GM23338 (cell line): ENCODE data around the gene ARID1B. TPM values are rescaled to one million over a fixed set of nuclear protein-coding genes. Genes with fewer than 3 reads are reported as not detected.
A peak's percentile ranks its signal among the peaks of the same experiment; 100 is the strongest.

Source experiments
- ATAC-seq: fragments of 200-7000 bp; cut with Tn5 transposase; 3 replicates; pipeline ENCODE4 v1.9.1; 2020
- DNase-seq: peaks from one replicate; pipeline ENCODE4 v3.0.0-alpha.2; 2015; ENCODE audit warnings: low spot score
- H2AFZ ChIP-seq: fragments of 200-600 bp; sonication (generic); 2 replicates; pipeline ENCODE4 v1.8.0; 2016; ENCODE audit warnings: antibody characterized with exemption, mild to moderate bottlenecking, moderate library complexity
- H3F3A ChIP-seq: fragments of 200-600 bp; sonication (generic); replicated peaks from 2 replicates; pipeline ENCODE4 v1.8.0; 2017; ENCODE audit warnings: antibody characterized with exemption, mixed run types, low read depth
- H3K27ac ChIP-seq: fragments of 200-600 bp; sonication (generic); 2 replicates; pipeline ENCODE4 v1.6.1; 2016; ENCODE audit warnings: low read depth
- H3K27me3 ChIP-seq: fragments of 200-600 bp; sonication (generic); 2 replicates; pipeline ENCODE4 v1.8.0; 2016; ENCODE audit warnings: mild to moderate bottlenecking, mixed run types, moderate library complexity; ENCODE audit not compliant: insufficient read depth
- H3K36me3 ChIP-seq: fragments of 200-600 bp; sonication (generic); 2 replicates; pipeline ENCODE4 v1.8.0; 2016; ENCODE audit warnings: mild to moderate bottlenecking; ENCODE audit not compliant: insufficient read depth
- H3K4me1 ChIP-seq: fragments of 200-600 bp; sonication (generic); 2 replicates; pipeline ENCODE4 v1.8.0; 2016; ENCODE audit warnings: mild to moderate bottlenecking, moderate library complexity; ENCODE audit not compliant: insufficient read depth
- H3K4me2 ChIP-seq: fragments of 200-600 bp; sonication (generic); 2 replicates; pipeline ENCODE4 v1.7.1; 2017; ENCODE audit warnings: mixed run types
- H3K4me3 ChIP-seq: fragments of 200-600 bp; sonication (generic); 2 replicates; pipeline ENCODE4 v1.6.1; 2016; ENCODE audit warnings: mixed run types
- H3K79me2 ChIP-seq: fragments of 200-600 bp; sonication (generic); replicated peaks from 2 replicates; pipeline ENCODE4 v1.8.0; 2017; ENCODE audit warnings: mild to moderate bottlenecking; ENCODE audit not compliant: insufficient read depth
- H3K9me2 ChIP-seq: fragments of 200-600 bp; sonication (generic); 2 replicates; pipeline ENCODE4 v1.8.0; 2017; ENCODE audit not compliant: insufficient read depth
- H4K20me1 ChIP-seq: fragments of 200-600 bp; sonication (generic); replicated peaks from 2 replicates; pipeline ENCODE4 v1.8.0; 2017; ENCODE audit warnings: mild to moderate bottlenecking; ENCODE audit not compliant: insufficient read depth
- H3K27ac Mint-ChIP-seq: 2 replicates; pipeline ENCODE4 v1.8.0; 2020; ENCODE audit warnings: inconsistent platforms, mild to moderate bottlenecking, moderate library complexity, mixed read lengths
- H3K27me3 Mint-ChIP-seq: 3 replicates; pipeline ENCODE4 v1.8.0; 2022; ENCODE audit warnings: low read depth, mild to moderate bottlenecking, moderate library complexity, mixed read lengths, inconsistent platforms; ENCODE audit not compliant: insufficient read depth, poor library complexity
- H3K36me3 Mint-ChIP-seq: 3 replicates; pipeline ENCODE4 v1.8.0; 2021; ENCODE audit warnings: low read depth, mild to moderate bottlenecking, inconsistent platforms, moderate library complexity, mixed read lengths
- H3K4me1 Mint-ChIP-seq: 3 replicates; pipeline ENCODE4 v1.8.0; 2020; ENCODE audit warnings: mild to moderate bottlenecking, inconsistent platforms, mixed read lengths
- H3K4me3 Mint-ChIP-seq: 3 replicates; pipeline ENCODE4 v1.8.0; 2021; ENCODE audit warnings: moderate library complexity, mild to moderate bottlenecking, inconsistent platforms, mixed read lengths
- H3K9me3 Mint-ChIP-seq: 3 replicates; pipeline ENCODE4 v1.8.0; 2020; ENCODE audit warnings: moderate library complexity, mild to moderate bottlenecking, inconsistent platforms, mixed read lengths
- CREB1 ChIP-seq: fragments of 250-450 bp; sonication (Bioruptor Pico); IDR thresholded peaks from 2 replicates; pipeline ENCODE4 v1.5.0; 2020; ENCODE audit warnings: low read depth, mild to moderate bottlenecking, moderate library complexity
- CTCF ChIP-seq, 2 experiments: fragments of 200-600 bp in 1 of 2; sonication (generic) in 1 of 2; conservative IDR thresholded peaks; 2 replicates each; pipeline versions ENCODE4 v1.5.1 to v1.6.1; 2016 to 2017; ENCODE audit warnings: antibody characterized with exemption in 2 of 2, low read depth in 2 of 2, mild to moderate bottlenecking in 2 of 2, moderate library complexity in 1 of 2
- EZH2 ChIP-seq: fragments of 200-600 bp; sonication (generic); IDR thresholded peaks from one replicate; pipeline ENCODE4 v1.8.0; 2017; ENCODE audit warnings: antibody characterized with exemption, mild to moderate bottlenecking, low read depth; ENCODE audit not compliant: unreplicated experiment
- EZH2phosphoT487 ChIP-seq: fragments of 200-600 bp; sonication (generic); IDR thresholded peaks from one replicate; pipeline ENCODE4 v1.8.1; 2018; ENCODE audit warnings: antibody characterized with exemption; ENCODE audit not compliant: unreplicated experiment
- JUNB ChIP-seq: IDR thresholded peaks from one replicate; pipeline ENCODE4 v1.6.1; 2016; ENCODE audit warnings: antibody characterized with exemption; ENCODE audit not compliant: unreplicated experiment
- NANOG ChIP-seq: IDR thresholded peaks from 2 replicates; pipeline ENCODE4 v1.6.1; 2016; ENCODE audit warnings: antibody characterized with exemption, borderline replicate concordance
- POLR2AphosphoS5 ChIP-seq: IDR thresholded peaks from 2 replicates; pipeline ENCODE4 v1.6.1; 2016; ENCODE audit warnings: antibody characterized with exemption, low read depth
- REST ChIP-seq: IDR thresholded peaks from one replicate; pipeline ENCODE4 v1.6.1; 2018; ENCODE audit warnings: antibody characterized with exemption; ENCODE audit not compliant: unreplicated experiment
- STAT1 ChIP-seq: IDR thresholded peaks from one replicate; pipeline ENCODE4 v1.6.1; 2016; ENCODE audit warnings: antibody characterized with exemption; ENCODE audit not compliant: unreplicated experiment
- ZNF114 ChIP-seq: fragments of 250-450 bp; sonication (Bioruptor Pico); IDR thresholded peaks from 2 replicates; pipeline ENCODE4 v1.5.0; 2020; ENCODE audit warnings: mild to moderate bottlenecking, moderate library complexity
- ZNF331 ChIP-seq: fragments of 250-450 bp; sonication (Bioruptor Pico); IDR thresholded peaks from 2 replicates; pipeline ENCODE4 v1.5.0; 2020; ENCODE audit warnings: low read depth, mild to moderate bottlenecking, moderate library complexity
- polyA plus RNA-seq: library from polyadenylated mRNA; unstranded; fragments of >200 nt; fragmentation: Nextera tagmentation; extraction: Ambion mirVana; gene quantifications from 2 replicates; pipeline ENCODE4 v1.2.1, GENCODE V29; 2016
- total RNA-seq: library from RNA; depleted of rRNA; stranded (reverse); fragments of >200 nt; shearing (Covaris generic); gene quantifications from 2 replicates; pipeline ENCODE4 v1.2.3, GENCODE V29; 2014
- TF ChIP-seq, protein P1 (sequence below): fragments of 250-450 bp; sonication (Bioruptor Pico); IDR thresholded peaks from 2 replicates; pipeline ENCODE4 v1.5.0; 2020; ENCODE audit warnings: mild to moderate bottlenecking, moderate library complexity
- TF ChIP-seq, protein P2 (sequence below): IDR thresholded peaks from 2 replicates; pipeline ENCODE4 v1.6.1; 2016; ENCODE audit warnings: antibody characterized with exemption

Gene ARID1B
- total and polyA plus RNA-seq, 2 experiments from 2014 or later, result 59.3 to 72.2 TPM

- H3K9me2 ChIP-seq, result no peaks in the 10 kb centered on the region
- no peaks in the 10 kb centered on the region for H3K36me3 ChIP-seq
- H3K4me3 ChIP-seq, result no peak overlapping the region
- peaks cover 100% of the 10 kb centered on the region for H3K79me2 ChIP-seq
- H4K20me1 ChIP-seq, result peaks cover 12% of the 10 kb centered on the region; the same call in 1 of the 2 replicates
- peaks cover 7% of the 10 kb centered on the region; the same call in 1 of the 3 replicates for H3K36me3 Mint-ChIP-seq
- H2AFZ ChIP-seq, result no peak overlapping the region
- H3K4me1 ChIP-seq, result peaks cover 73% of the 10 kb centered on the region
- no peak overlapping the region for H3K27ac ChIP-seq
- H3K27ac Mint-ChIP-seq, result no peak overlapping the region; the same call in 1 of the 2 replicates
- no peaks in the 10 kb centered on the region for H3K9me3 Mint-ChIP-seq
- no peak overlapping the region for H3K4me2 ChIP-seq
- H3K4me1 Mint-ChIP-seq, result peaks cover 92% of the 10 kb centered on the region
- no peak overlapping the region for H3K4me3 Mint-ChIP-seq
- peaks cover 3% of the 10 kb centered on the region for H3K27me3 Mint-ChIP-seq
- H3K27me3 ChIP-seq, result no peaks in the 10 kb centered on the region
- H3F3A ChIP-seq, result no peaks in the 10 kb centered on the region
- TF ChIP-seq EZH2phosphoT487 (no peak), STAT1 (no peak), REST (no peak), ZNF331 (CRISPR knock-in tag) (no peak), POLR2AphosphoS5 (no peak), CREB1 (no peak), NANOG (no peak), CTCF (conservative IDR thresholded peaks at IDR 0.05; ENCODE audit: low read depth in 2 of 2) (no peak), ZNF114 (CRISPR knock-in tag) (no peak), JUNB (no peak), EZH2 (no peak)
- TF ChIP-seq, protein P1, sequence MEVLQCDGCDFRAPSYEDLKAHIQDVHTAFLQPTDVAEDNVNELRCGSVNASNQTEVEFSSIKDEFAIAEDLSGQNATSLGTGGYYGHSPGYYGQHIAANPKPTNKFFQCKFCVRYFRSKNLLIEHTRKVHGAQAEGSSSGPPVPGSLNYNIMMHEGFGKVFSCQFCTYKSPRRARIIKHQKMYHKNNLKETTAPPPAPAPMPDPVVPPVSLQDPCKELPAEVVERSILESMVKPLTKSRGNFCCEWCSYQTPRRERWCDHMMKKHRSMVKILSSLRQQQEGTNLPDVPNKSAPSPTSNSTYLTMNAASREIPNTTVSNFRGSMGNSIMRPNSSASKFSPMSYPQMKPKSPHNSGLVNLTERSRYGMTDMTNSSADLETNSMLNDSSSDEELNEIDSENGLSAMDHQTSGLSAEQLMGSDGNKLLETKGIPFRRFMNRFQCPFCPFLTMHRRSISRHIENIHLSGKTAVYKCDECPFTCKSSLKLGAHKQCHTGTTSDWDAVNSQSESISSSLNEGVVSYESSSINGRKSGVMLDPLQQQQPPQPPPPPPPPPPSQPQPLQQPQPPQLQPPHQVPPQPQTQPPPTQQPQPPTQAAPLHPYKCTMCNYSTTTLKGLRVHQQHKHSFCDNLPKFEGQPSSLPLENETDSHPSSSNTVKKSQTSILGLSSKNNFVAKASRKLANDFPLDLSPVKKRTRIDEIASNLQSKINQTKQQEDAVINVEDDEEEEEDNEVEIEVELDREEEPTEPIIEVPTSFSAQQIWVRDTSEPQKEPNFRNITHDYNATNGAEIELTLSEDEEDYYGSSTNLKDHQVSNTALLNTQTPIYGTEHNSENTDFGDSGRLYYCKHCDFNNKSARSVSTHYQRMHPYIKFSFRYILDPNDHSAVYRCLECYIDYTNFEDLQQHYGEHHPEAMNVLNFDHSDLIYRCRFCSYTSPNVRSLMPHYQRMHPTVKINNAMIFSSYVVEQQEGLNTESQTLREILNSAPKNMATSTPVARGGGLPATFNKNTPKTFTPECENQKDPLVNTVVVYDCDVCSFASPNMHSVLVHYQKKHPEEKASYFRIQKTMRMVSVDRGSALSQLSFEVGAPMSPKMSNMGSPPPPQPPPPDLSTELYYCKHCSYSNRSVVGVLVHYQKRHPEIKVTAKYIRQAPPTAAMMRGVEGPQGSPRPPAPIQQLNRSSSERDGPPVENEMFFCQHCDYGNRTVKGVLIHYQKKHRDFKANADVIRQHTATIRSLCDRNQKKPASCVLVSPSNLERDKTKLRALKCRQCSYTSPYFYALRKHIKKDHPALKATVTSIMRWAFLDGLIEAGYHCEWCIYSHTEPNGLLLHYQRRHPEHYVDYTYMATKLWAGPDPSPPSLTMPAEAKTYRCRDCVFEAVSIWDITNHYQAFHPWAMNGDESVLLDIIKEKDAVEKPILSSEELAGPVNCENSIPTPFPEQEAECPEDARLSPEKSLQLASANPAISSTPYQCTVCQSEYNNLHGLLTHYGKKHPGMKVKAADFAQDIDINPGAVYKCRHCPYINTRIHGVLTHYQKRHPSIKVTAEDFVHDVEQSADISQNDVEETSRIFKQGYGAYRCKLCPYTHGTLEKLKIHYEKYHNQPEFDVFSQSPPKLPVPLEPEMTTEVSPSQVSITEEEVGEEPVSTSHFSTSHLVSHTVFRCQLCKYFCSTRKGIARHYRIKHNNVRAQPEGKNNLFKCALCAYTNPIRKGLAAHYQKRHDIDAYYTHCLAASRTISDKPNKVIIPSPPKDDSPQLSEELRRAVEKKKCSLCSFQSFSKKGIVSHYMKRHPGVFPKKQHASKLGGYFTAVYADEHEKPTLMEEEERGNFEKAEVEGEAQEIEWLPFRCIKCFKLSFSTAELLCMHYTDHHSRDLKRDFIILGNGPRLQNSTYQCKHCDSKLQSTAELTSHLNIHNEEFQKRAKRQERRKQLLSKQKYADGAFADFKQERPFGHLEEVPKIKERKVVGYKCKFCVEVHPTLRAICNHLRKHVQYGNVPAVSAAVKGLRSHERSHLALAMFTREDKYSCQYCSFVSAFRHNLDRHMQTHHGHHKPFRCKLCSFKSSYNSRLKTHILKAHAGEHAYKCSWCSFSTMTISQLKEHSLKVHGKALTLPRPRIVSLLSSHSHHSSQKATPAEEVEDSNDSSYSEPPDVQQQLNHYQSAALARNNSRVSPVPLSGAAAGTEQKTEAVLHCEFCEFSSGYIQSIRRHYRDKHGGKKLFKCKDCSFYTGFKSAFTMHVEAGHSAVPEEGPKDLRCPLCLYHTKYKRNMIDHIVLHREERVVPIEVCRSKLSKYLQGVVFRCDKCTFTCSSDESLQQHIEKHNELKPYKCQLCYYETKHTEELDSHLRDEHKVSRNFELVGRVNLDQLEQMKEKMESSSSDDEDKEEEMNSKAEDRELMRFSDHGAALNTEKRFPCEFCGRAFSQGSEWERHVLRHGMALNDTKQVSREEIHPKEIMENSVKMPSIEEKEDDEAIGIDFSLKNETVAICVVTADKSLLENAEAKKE (CRISPR knock-in tag), result no peak
- TF ChIP-seq, protein P2, sequence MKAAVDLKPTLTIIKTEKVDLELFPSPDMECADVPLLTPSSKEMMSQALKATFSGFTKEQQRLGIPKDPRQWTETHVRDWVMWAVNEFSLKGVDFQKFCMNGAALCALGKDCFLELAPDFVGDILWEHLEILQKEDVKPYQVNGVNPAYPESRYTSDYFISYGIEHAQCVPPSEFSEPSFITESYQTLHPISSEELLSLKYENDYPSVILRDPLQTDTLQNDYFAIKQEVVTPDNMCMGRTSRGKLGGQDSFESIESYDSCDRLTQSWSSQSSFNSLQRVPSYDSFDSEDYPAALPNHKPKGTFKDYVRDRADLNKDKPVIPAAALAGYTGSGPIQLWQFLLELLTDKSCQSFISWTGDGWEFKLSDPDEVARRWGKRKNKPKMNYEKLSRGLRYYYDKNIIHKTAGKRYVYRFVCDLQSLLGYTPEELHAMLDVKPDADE, result no peak
- DNase-seq (peak; percentile 31), ATAC-seq (no peak)
These were observed 10.7 kb downstream of the ARID1B start for GRCh38 chr6:156787569-156788492.
